Measurements from ENCODE around the gene HLF.
A peak's percentile ranks its signal among the peaks of the same experiment; 100 is the strongest.

Gene HLF

DNA sequence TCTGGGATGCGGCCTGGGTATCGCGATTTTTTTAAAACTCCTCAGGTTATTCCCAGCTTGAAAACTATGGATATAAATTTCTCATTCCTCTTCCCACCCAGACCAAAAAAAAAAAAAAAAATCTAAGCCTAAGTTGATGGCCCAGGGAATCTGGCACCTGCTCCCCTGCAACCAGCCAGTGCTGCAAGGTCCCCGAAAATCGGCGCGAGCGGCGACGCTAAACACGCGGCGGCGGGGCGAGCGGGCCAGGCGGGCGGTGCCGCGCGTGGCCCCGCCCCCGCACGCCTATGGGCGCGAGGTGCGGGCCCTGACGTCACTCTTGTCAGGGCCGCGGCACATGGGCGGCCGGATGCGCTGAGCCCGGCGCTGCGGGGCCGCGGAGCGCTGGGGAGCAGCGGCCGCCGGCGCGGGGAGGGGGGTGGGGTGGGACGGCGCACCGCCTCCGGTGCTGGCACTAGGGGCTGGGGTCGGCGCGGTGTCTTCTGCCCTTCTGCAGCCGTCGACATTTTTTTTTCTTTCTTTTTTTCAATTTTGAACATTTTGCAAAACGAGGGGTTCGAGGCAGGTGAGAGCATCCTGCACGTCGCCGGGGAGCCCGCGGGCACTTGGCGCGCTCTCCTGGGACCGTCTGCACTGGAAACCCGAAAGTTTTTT is at the start of gene HLF:
TSS of gene HLF (plus strand) at position 316 of the 654 bp plus-strand sequence. CDS start 525 bp downstream, outside the sequence.
- DNase-seq (ENCODE audit: low read depth in 3 of 3), result peak; percentile 41 to 67 (median 43)

- DNase-seq (ENCODE audit: low read depth in 3 of 3), result no peak
Measured at GRCh38 chr17:55215711-55216110, 49.0 kb upstream of the HLF start.

DNA sequence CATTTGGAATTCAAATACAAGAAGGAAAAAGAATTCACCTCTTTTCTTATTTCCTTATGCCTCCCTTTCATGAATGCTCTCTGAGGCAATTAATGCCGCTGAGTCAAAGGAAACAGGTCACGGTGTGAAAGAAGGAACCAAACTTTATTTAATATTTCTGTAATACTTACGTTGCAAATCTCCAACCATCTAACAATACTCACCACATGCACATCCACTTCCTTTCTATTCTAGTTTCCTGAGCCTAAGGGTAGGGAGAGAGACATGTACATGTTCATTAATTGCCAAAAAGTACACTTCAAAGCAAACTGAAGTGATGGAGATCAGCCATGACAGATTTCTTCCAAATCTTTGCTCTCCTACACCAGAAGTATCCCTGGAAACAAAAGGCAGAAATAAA is 47.9 kb upstream of the HLF start:
- DNase-seq (ENCODE audit: low read depth in 3 of 3), result no peak

- DNase-seq (ENCODE audit: low read depth in 3 of 3), result no peak
Measured at GRCh38 chr17:55219459-55219858, 45.3 kb upstream of the HLF start.

GRCh38 chr17:55219934-55220333 is 44.8 kb upstream of the HLF start:
- DNase-seq (ENCODE audit: low read depth in 3 of 3), result no peak

DNA sequence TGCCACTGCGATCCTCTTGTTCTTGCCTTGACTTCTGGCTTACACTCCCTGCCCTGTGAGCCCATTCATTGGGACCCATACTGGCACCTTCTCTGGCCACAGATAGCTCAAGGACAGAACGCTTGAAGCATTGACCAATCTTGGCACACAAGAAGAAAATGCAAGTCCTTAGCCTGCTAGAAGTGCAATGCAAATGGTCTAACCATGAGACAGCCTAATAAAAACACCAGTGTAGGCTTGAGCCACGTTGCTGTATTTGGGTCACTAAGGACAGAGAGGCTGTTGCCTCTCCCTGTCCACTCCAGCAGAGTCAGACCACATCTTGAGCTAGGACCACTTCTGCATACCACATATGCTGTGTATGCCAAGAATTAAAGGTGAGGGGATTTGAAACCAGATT is 41.2 kb upstream of the HLF start:
- DNase-seq (ENCODE audit: low read depth in 3 of 3), result no peak

- no peak for DNase-seq (ENCODE audit: low read depth in 3 of 3)
Measured at GRCh38 chr17:55224746-55225145, 40.0 kb upstream of the HLF start.

- no peak for DNase-seq (ENCODE audit: low read depth in 3 of 3)
Measured at GRCh38 chr17:55225237-55225636, 39.5 kb upstream of the HLF start.

DNA sequence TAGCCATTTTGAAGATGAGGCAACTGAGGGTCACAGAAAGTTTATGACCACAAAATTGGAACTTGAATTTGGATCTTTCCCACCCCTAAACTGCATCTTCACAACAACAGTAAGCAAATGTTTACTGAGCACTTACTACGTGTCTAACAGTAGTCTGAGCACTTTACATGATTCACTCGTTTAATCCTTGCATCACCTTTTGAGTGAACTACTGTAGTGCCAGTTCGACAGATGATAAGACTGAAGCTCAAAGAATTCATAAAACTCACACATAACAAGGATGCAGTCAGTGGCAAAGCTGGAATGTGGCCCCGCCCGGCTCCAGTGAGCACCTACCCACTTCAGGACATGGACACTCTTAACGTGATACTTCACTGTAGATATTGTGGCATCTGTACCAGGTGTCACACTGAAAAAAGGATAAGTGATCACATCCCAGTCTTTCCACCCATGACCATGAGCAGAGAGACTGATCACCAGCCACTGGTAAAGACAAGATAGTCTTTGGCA is 36.0 kb upstream of the HLF start:
- DNase-seq (ENCODE audit: low read depth in 3 of 3), result no peak

DNA sequence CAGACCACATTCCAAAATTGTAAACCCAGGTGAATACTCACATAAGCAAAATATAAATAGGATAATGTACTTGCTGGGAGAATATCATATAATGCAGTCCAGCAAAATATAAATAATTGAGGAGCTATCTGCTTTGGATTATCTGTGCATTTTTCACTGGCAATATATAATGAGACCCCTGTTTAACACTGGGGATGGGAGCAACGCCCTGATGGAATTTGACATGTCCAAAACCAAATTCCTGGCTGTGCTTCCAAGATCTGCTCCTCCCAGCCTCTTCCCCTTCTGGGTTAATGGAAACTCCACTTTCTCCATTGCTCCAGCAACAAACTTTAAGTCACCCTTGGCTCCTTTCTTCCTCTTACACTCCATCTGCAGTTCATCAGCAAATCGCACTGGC is 35.5 kb upstream of the HLF start:
- no peak for DNase-seq (ENCODE audit: low read depth in 3 of 3)

DNA sequence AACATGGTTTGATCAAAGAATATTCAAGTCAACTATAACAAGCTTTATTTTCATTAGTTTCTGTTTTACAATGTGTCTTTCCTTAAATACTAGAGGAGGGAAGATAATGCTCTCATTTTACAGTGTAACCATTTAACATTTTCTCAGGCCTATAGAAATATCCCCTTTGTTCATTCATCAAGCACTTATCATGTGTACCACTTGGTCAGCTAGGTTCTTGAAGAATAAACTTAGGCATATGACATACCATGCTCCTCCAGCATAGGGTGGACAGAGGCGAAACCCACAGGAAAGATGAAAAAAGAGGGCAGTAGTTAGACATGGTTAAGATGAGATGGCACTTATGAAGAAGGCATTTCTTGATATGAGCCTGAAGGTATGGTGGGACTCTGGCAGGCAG is 34.0 kb upstream of the HLF start:
- DNase-seq (ENCODE audit: low read depth in 3 of 3), result no peak

- no peak for DNase-seq (ENCODE audit: low read depth in 3 of 3)
Measured at GRCh38 chr17:55233840-55234239, 30.9 kb upstream of the HLF start.

DNA sequence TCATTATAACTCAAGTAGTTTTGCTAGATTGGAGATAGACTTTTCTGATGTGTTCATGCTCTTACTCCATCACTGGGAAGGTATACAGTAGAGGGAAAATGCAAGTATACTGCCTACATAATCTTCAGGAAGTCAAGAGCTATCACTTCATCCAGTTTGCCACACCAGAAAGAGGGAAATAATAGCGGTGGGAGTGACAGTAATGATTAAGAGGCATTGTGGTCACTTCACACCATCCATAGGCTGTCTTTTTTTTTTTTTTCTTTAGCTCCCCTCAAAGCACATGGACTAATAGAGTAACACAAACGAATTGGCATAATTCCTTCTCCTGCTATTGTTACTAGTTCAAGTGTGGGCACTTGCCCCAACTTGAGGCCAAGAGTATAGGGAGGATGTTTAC is 28.4 kb upstream of the HLF start:
- no peak for DNase-seq (ENCODE audit: low read depth in 3 of 3)

- no peak for DNase-seq (ENCODE audit: low read depth in 3 of 3)
Measured at GRCh38 chr17:55237268-55237667, 27.5 kb upstream of the HLF start.

DNA sequence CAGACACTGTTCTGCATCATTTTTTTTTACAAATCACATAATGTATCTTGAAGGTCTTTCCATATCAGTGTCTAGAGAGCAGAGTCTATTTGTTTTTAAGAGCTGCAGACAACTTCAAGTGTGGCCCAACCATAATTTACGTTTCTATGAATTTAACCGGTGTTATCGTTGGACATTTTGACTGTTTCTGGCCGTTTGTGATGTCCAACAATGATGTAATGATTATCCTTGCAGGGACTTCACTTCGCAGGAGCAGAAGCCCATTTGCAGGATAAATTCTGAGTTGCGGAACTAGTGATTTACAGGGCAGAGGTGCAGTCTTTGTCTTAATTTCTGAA is 26.9 kb upstream of the HLF start:
- no peak for DNase-seq (ENCODE audit: low read depth in 3 of 3)

DNA sequence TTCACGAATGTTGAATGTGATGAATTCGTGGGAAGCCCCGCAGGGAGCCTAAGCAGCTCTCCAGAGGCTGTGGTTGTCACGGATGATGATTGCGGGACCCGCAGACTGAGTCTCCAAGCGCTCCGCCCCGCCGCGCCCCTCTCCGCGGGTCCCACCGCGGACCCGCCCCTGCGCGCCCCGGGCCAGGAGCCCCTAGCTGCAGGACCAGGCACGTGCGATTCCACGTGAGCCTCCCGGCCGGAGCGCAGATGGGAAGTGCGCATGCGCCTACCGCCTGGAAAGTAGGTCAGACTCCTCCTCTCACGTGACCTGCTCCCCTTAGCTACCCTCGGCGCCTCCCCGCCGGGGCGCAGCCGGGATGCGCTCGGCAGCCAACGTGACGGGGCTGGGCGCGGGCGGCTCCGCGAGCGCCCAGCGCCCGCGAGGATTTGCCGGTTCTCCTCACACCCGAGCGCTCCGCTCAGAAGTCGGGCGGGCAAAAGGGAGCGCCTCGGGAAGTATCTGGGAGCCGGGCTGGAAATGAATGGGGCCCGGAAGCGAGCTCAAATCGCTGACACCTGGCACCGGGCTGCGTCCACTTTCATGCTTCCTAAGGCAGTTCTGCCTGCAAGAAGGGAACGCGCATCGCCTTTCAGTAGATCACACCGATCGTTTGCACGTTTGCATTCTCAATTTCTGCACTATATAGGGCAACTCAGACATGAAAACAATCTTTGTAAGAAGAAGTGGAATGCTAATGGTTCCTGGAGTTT is 26.4 kb upstream of the HLF start:
- peak; percentile 75 to 79 (median 77) for DNase-seq (ENCODE audit: low read depth in 3 of 3)

- DNase-seq (ENCODE audit: low read depth in 3 of 3), result no peak
Measured at GRCh38 chr17:55238931-55239297, 25.8 kb upstream of the HLF start.

GRCh38 chr17:55241097-55241496 is 23.7 kb upstream of the HLF start:
- no peak for DNase-seq (ENCODE audit: low read depth in 3 of 3)

- DNase-seq (ENCODE audit: low read depth in 3 of 3), result no peak
Measured at GRCh38 chr17:55242476-55242875, 22.3 kb upstream of the HLF start.

DNA sequence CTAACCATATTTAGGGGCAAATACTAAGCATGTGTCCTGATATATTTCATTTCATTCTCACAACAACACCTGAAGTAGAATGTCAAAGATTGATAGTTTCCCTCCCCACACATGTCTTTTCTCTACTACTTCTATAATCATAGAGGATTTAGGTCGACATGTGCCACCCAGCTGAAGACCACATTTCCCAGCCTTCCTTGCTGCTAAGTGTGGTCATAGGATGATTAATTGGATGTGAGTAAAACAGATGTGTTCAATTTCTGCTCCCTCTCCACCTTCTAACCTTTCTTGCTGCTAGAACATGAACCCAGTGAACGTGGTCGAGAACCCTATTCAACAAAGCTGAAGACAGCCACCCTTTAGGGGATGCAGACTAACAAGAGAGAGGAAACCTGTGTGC is 18.8 kb upstream of the HLF start:
- no peak for DNase-seq (ENCODE audit: low read depth in 3 of 3)

DNA sequence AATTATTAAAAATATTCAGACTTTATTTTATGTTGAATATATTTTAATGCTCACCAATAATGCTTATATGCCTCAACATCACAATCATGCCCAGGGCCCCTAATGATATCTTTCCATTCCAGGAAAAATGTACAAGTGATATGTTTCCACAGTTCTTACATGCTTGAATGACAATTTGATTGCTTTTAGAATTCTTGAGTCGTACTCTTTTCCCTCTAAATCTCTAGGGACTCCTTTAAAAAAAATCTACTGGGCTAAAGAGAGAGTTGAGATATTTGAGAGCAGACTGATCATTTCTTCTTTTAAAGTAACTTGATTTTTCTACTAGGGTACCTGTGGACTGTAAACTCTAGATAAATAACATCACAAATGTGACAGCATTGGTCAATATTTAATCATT is 18.2 kb upstream of the HLF start:
- DNase-seq (ENCODE audit: low read depth in 3 of 3), result no peak

GRCh38 chr17:55248077-55248476 is 16.7 kb upstream of the HLF start:
- no peak for DNase-seq (ENCODE audit: low read depth in 3 of 3)

GRCh38 chr17:55249861-55250260 is 14.9 kb upstream of the HLF start:
- no peak for DNase-seq (ENCODE audit: low read depth in 3 of 3)

GRCh38 chr17:55254375-55254774 is 10.4 kb upstream of the HLF start:
- no peak for DNase-seq (ENCODE audit: low read depth in 3 of 3)
